ENCODE data around the gene MPO. TPM values are rescaled to one million over a fixed set of nuclear protein-coding genes. Genes with fewer than 3 reads are reported as not detected.

The MPO gene
- total RNA-seq, 1 experiment from 2014 or later, result not detected

DNA sequence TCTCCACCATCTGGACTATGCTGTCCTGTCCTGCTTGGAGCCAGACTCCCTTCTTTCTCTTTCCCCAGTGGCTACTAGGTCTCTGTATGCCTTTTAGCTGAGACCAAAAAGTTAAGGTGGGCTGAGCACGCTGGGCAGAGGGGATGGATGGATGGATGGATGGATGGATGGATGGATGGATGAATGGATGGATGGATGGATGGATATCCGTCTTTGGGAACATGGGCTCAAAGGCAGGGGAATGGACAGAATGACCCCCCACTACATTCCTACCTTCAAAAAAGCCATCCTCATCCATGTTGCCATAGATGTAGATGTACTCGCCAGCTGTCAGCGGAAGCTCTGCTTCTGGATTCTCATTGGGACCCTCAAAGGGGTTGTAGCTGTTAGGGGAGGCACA is 35.0 kb upstream of the MPO start:
- no peak for DNase-seq
- Histone ChIP-seq H3K9me2 (replicated peaks; ENCODE audit: insufficient read depth, low read length) (no peaks in the 10 kb centered on the region), H2AFZ (ENCODE audit: low read length) (no peak overlapping the region), H3K9me3 (ENCODE audit: low read length) (no peaks in the 10 kb centered on the region), H3K9ac (ENCODE audit: low read length) (no peak overlapping the region), H3K36me3 (ENCODE audit: insufficient read depth, low read length) (peaks cover 4% of the 10 kb centered on the region), H3K27me3 (ENCODE audit: low read length) (no peaks in the 10 kb centered on the region), H3K4me2 (ENCODE audit: low read depth, low read length, poor library complexity, severe bottlenecking) (no peak overlapping the region), H3K4me1 (ENCODE audit: low read length) (peaks cover 5% of the 10 kb centered on the region; the same call in 1 of the 2 replicates), H3K79me2 (ENCODE audit: low read length) (no peaks in the 10 kb centered on the region), H4K20me1 (ENCODE audit: insufficient read depth, low read depth, low read length) (no peaks in the 10 kb centered on the region), H3K4me3 (ENCODE audit: low read length) (no peak overlapping the region), H3K27ac (ENCODE audit: low read length) (no peak overlapping the region)

GRCh38 chr17:58315281-58315711 is 34.6 kb upstream of the MPO start:
- Histone ChIP-seq H3K79me2 (ENCODE audit: low read length) (no peaks in the 10 kb centered on the region), H3K9ac (ENCODE audit: low read length) (no peak overlapping the region), H3K36me3 (ENCODE audit: insufficient read depth, low read length) (peaks cover 4% of the 10 kb centered on the region), H3K9me2 (replicated peaks; ENCODE audit: insufficient read depth, low read length) (no peaks in the 10 kb centered on the region), H3K27me3 (ENCODE audit: low read length) (no peaks in the 10 kb centered on the region), H2AFZ (ENCODE audit: low read length) (no peak overlapping the region), H3K4me2 (ENCODE audit: low read depth, low read length, poor library complexity, severe bottlenecking) (no peak overlapping the region), H3K4me3 (ENCODE audit: low read length) (no peak overlapping the region), H3K4me1 (ENCODE audit: low read length) (peaks cover 5% of the 10 kb centered on the region; the same call in 1 of the 2 replicates), H4K20me1 (ENCODE audit: insufficient read depth, low read depth, low read length) (no peaks in the 10 kb centered on the region), H3K27ac (ENCODE audit: low read length) (no peak overlapping the region), H3K9me3 (ENCODE audit: low read length) (no peaks in the 10 kb centered on the region)
- DNase-seq, result no peak

DNA sequence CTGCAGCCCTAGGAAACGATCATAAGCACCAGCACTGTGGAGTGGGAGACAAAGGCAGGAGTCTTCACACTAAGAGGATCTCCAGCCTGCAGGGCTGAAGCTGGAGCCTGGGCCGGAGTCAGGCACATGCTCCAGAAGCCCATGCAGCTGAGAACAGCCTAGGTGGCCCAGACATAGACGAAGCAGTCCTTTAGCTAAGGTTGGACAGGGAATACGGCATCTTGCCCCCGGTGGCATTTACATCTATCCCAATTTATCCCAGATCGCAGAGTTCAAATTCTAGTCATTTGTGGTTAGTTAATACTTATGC is 33.9 kb upstream of the MPO start:
- H3K4me3 ChIP-seq (ENCODE audit: low read length), result no peak overlapping the region
- no peaks in the 10 kb centered on the region for H3K27me3 ChIP-seq (ENCODE audit: low read length)
- H3K9me2 ChIP-seq (replicated peaks; ENCODE audit: insufficient read depth, low read length), result no peaks in the 10 kb centered on the region
- no peak overlapping the region for H3K9ac ChIP-seq (ENCODE audit: low read length)
- no peak overlapping the region for H3K27ac ChIP-seq (ENCODE audit: low read length)
- H3K9me3 ChIP-seq (ENCODE audit: low read length), result no peaks in the 10 kb centered on the region
- DNase-seq, result no peak
- H2AFZ ChIP-seq (ENCODE audit: low read length), result no peak overlapping the region
- H3K79me2 ChIP-seq (ENCODE audit: low read length), result no peaks in the 10 kb centered on the region
- H3K4me1 ChIP-seq (ENCODE audit: low read length), result peaks cover 5% of the 10 kb centered on the region; the same call in 1 of the 2 replicates
- H3K36me3 ChIP-seq (ENCODE audit: insufficient read depth, low read length), result peaks cover 4% of the 10 kb centered on the region
- H4K20me1 ChIP-seq (ENCODE audit: insufficient read depth, low read depth, low read length), result no peaks in the 10 kb centered on the region
- no peak overlapping the region for H3K4me2 ChIP-seq (ENCODE audit: low read depth, low read length, poor library complexity, severe bottlenecking)

GRCh38 chr17:58313815-58314705 is 33.3 kb upstream of the MPO start:
- H3K4me1 ChIP-seq (ENCODE audit: low read length), result peaks cover 5% of the 10 kb centered on the region; the same call in 1 of the 2 replicates
- H2AFZ ChIP-seq (ENCODE audit: low read length), result no peak overlapping the region
- H3K9ac ChIP-seq (ENCODE audit: low read length), result no peak overlapping the region
- no peaks in the 10 kb centered on the region for H3K27me3 ChIP-seq (ENCODE audit: low read length)
- H3K9me3 ChIP-seq (ENCODE audit: low read length), result no peaks in the 10 kb centered on the region
- H3K4me3 ChIP-seq (ENCODE audit: low read length), result no peak overlapping the region
- H3K36me3 ChIP-seq (ENCODE audit: insufficient read depth, low read length), result peaks cover 4% of the 10 kb centered on the region
- H3K9me2 ChIP-seq (replicated peaks; ENCODE audit: insufficient read depth, low read length), result no peaks in the 10 kb centered on the region
- H3K79me2 ChIP-seq (ENCODE audit: low read length), result no peaks in the 10 kb centered on the region
- no peak overlapping the region for H3K4me2 ChIP-seq (ENCODE audit: low read depth, low read length, poor library complexity, severe bottlenecking)
- H4K20me1 ChIP-seq (ENCODE audit: insufficient read depth, low read depth, low read length), result no peaks in the 10 kb centered on the region
- H3K27ac ChIP-seq (ENCODE audit: low read length), result no peak overlapping the region
- no peak for DNase-seq

DNA sequence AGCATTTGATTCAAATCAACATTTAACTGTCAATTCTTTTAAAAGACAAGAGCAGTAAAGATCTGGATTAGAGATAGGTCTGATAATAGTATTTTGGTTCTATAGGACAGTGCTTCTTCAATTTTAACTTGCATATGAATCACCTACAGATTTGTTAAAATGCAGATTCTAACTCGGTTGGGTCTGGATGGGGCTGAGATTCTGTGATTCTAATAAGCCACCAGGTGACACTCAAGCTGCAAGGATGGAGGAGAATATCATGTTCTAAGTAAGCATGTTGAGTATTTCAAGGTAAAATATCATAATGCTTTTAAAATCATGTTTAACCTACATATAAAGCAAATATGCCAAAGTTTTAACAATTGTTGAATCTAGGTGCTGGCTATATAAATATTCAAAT is 32.1 kb upstream of the MPO start:
- Histone ChIP-seq H4K20me1 (ENCODE audit: insufficient read depth, low read depth, low read length) (no peaks in the 10 kb centered on the region), H3K9ac (ENCODE audit: low read length) (no peak overlapping the region), H3K9me3 (ENCODE audit: low read length) (no peaks in the 10 kb centered on the region), H2AFZ (ENCODE audit: low read length) (no peak overlapping the region), H3K27me3 (ENCODE audit: low read length) (no peaks in the 10 kb centered on the region), H3K36me3 (ENCODE audit: insufficient read depth, low read length) (peaks cover 4% of the 10 kb centered on the region), H3K27ac (ENCODE audit: low read length) (no peak overlapping the region), H3K4me3 (ENCODE audit: low read length) (no peak overlapping the region), H3K79me2 (ENCODE audit: low read length) (no peaks in the 10 kb centered on the region), H3K4me1 (ENCODE audit: low read length) (peaks cover 3% of the 10 kb centered on the region; the same call in 1 of the 2 replicates), H3K4me2 (ENCODE audit: low read depth, low read length, poor library complexity, severe bottlenecking) (no peak overlapping the region), H3K9me2 (replicated peaks; ENCODE audit: insufficient read depth, low read length) (no peaks in the 10 kb centered on the region)
- no peak for DNase-seq

DNA sequence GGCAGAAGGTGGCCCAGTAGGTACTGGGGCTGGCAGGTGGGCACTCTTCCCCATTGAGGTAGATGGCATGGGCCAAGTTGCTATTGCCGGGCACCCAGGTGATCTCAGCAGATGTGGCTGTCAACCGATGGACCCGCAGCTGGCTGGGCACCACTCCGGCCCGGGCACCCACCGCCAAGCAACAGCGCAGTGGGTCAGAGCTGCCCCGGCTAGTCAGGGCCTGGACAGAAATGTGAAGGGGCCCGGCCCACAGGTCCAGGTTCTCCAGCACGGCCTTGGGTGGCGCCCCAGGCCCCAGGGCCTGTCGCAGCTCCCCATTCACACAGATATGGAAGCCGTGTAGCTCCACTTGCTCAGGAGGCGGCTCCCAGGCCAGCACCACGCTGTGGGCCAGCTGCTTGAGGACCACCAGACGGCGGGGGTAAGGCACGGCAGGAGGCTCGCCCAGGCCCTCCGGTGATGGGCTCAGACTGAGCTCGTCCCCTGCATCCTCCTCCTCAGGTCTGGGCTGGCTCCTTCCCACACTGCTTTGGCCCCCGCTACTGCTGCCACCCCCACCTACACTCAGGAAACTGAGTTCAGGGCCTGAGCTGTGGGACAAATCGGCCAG is 31.4 kb upstream of the MPO start:
- no peaks in the 10 kb centered on the region for H4K20me1 ChIP-seq (ENCODE audit: insufficient read depth, low read depth, low read length)
- no peaks in the 10 kb centered on the region for H3K79me2 ChIP-seq (ENCODE audit: low read length)
- H3K27ac ChIP-seq (ENCODE audit: low read length), result no peak overlapping the region
- H3K4me2 ChIP-seq (ENCODE audit: low read depth, low read length, poor library complexity, severe bottlenecking), result no peak overlapping the region
- DNase-seq, result no peak
- H3K9me3 ChIP-seq (ENCODE audit: low read length), result no peaks in the 10 kb centered on the region
- no peak overlapping the region for H2AFZ ChIP-seq (ENCODE audit: low read length)
- no peaks in the 10 kb centered on the region for H3K4me1 ChIP-seq (ENCODE audit: low read length)
- H3K9ac ChIP-seq (ENCODE audit: low read length), result no peak overlapping the region
- H3K4me3 ChIP-seq (ENCODE audit: low read length), result no peak overlapping the region
- H3K9me2 ChIP-seq (replicated peaks; ENCODE audit: insufficient read depth, low read length), result no peaks in the 10 kb centered on the region
- peaks cover 4% of the 10 kb centered on the region for H3K36me3 ChIP-seq (ENCODE audit: insufficient read depth, low read length)
- H3K27me3 ChIP-seq (ENCODE audit: low read length), result no peaks in the 10 kb centered on the region

DNA sequence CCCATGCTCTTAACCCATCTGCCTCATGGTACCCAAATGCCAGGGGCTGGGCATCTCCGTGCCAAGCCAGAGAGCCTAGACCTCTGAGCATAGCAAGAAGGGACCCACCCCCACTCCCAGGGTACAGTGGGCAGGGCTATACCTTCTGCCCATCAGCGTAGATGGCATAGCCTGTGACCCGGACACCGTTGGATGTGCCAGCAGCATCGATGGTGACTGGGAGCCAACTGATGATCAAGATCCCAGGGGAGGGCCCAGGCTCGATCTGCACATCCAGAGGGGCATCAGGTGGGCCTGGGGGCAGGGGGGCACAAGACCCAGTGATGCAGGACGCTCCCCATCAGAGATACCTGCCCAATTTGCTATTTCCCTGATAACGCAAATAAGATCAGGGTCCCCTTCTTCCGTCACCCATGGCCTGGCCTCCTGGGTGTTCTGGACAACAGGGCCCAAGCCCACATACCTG is 30.7 kb upstream of the MPO start:
- H4K20me1 ChIP-seq (ENCODE audit: insufficient read depth, low read depth, low read length), result no peaks in the 10 kb centered on the region
- no peak overlapping the region for H3K4me3 ChIP-seq (ENCODE audit: low read length)
- H3K36me3 ChIP-seq (ENCODE audit: insufficient read depth, low read length), result peaks cover 4% of the 10 kb centered on the region
- H3K4me1 ChIP-seq (ENCODE audit: low read length), result no peaks in the 10 kb centered on the region
- no peak overlapping the region for H3K9ac ChIP-seq (ENCODE audit: low read length)
- H3K27me3 ChIP-seq (ENCODE audit: low read length), result no peaks in the 10 kb centered on the region
- no peaks in the 10 kb centered on the region for H3K9me2 ChIP-seq (replicated peaks; ENCODE audit: insufficient read depth, low read length)
- no peak overlapping the region for H3K27ac ChIP-seq (ENCODE audit: low read length)
- H3K79me2 ChIP-seq (ENCODE audit: low read length), result no peaks in the 10 kb centered on the region
- H3K4me2 ChIP-seq (ENCODE audit: low read depth, low read length, poor library complexity, severe bottlenecking), result no peak overlapping the region
- DNase-seq, result no peak
- H3K9me3 ChIP-seq (ENCODE audit: low read length), result no peaks in the 10 kb centered on the region
- H2AFZ ChIP-seq (ENCODE audit: low read length), result no peak overlapping the region

DNA sequence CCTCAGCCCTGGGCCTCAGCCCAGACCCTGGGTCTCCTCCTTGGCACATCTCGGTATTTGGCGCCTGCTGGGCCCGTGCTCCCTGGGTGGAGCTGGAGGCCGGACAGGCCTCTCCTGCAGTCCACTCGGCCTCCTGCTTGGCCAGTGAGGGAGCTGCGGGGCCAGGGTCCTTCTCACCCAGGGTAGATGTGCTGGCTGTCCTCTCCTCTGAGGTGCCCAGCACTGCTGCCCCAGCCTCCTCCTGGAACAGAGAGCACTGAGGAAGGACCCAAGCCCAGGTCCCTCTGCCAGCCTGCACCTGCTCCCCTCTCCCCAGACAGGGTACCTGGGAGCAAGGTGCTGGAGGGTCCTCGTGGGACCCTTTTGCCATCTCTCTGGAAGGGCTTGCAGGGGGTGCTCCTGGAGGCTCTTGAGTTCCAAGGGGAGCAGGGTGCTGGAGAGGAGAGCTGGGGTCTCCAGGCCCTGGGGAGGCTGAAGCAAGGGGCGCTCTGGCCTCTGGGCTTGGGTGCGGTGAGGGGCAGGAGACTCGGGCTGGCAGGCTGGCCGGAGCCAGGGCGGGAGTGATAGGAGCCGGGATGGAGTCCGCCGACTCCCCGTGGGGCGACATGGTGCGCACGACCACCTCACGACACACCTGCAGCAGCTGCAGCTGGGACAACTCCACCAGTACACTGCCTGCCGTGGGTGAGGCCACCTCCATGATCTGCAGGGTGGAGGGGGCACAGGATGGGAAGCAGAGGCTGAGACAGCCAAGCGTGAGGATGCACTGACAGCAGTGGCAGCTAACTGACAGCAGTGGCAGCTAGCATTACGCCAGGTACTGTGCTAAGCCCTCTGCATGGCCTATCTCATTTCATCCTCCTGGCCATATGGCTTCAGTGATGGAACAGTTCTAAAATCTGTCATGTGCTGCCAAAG is 30.0 kb upstream of the MPO start:
- H3K4me2 ChIP-seq (ENCODE audit: low read depth, low read length, poor library complexity, severe bottlenecking), result no peak overlapping the region
- H3K9ac ChIP-seq (ENCODE audit: low read length), result no peak overlapping the region
- no peaks in the 10 kb centered on the region for H3K9me3 ChIP-seq (ENCODE audit: low read length)
- H3K27me3 ChIP-seq (ENCODE audit: low read length), result no peaks in the 10 kb centered on the region
- H4K20me1 ChIP-seq (ENCODE audit: insufficient read depth, low read depth, low read length), result no peaks in the 10 kb centered on the region
- no peaks in the 10 kb centered on the region for H3K9me2 ChIP-seq (replicated peaks; ENCODE audit: insufficient read depth, low read length)
- DNase-seq, result no peak
- H3K4me3 ChIP-seq (ENCODE audit: low read length), result no peak overlapping the region
- H2AFZ ChIP-seq (ENCODE audit: low read length), result no peak overlapping the region
- H3K79me2 ChIP-seq (ENCODE audit: low read length), result no peaks in the 10 kb centered on the region
- H3K27ac ChIP-seq (ENCODE audit: low read length), result no peak overlapping the region
- no peaks in the 10 kb centered on the region for H3K4me1 ChIP-seq (ENCODE audit: low read length)
- H3K36me3 ChIP-seq (ENCODE audit: insufficient read depth, low read length), result no peaks in the 10 kb centered on the region; the same call in 1 of the 2 replicates
